Heart left ventricle (tissue), 13 donors: ENCODE data around the gene RRAGC.

Experiments
- POLR2A ChIP-seq, 2 donors: fragments of 450-650 bp; IDR thresholded peaks; one replicate each; pipeline ENCODE4 v1.6.1; 2017; ENCODE audit warnings: antibody characterized with exemption in 2 of 2, mild to moderate bottlenecking in 2 of 2, moderate library complexity in 2 of 2
- TF ChIP-seq, protein P1 (sequence below), 12 donors: fragments of 200-600 bp; sonication (generic) in 4 of 12; IDR thresholded peaks; one replicate each; pipeline versions ENCODE4 v1.5.0 to v1.8.0; 2018 to 2022; ENCODE audit warnings: antibody characterized with exemption in 12 of 12, mild to moderate bottlenecking in 5 of 12
- donor health status: ischemic (EF 13 %, LVEDD 7.1; RV severe dilation, severe dysfunction).
- donor health status: DM: no; HTN: yes; CAD: no.
- donor health status: DM: no; HTN: no; CAD: no.
- donor health status: ischemic (EF 25% LVEDD 6.9; RV normal size, moderate dysfunction).
- donor health status: ischemic (EF 25% LVEDD 5.7; RV mildly dilated, moderate dysfunction).
- donor health status: ischemic (EF 35%, LVEDD 5.7; RV mildly dilated, moderate dysfunction).
- donor health status: nonischemic (EF 11% LVEDD 7.7; RV severe dilation, severe dysfunction).
- donor health status: DM: yes; HTN: yes; CAD: no.
- donor health status: PGD.
- donor health status: ischemic (EF 29% LVEDD 5.4; RV normal size, mild dysfunction).
- donor health status: nonischemic (EF 23%, LVEDD 6.1; RV moderate dilation, normal function).

DNA sequence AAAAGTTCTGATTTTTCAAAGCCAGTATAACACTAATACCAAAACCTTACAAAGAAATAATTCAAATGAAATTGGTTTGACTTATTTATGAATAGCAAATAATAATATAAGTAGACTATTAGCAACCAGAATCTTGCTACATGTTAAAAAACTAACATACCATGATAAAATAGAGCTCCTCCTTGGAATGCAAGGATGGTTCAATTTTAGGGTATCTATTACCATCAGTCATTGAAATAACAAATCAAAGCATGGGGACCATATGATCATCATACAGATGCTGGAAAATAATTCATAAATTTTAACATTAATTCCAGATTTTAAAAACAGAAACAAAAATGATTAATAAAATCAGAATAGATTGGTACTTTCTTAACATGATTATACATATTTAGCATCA is 66.3 kb downstream of the RRAGC start:
- TF ChIP-seq POLR2A (IDR thresholded peaks at IDR 0.05): no peak
- TF ChIP-seq, protein P1, sequence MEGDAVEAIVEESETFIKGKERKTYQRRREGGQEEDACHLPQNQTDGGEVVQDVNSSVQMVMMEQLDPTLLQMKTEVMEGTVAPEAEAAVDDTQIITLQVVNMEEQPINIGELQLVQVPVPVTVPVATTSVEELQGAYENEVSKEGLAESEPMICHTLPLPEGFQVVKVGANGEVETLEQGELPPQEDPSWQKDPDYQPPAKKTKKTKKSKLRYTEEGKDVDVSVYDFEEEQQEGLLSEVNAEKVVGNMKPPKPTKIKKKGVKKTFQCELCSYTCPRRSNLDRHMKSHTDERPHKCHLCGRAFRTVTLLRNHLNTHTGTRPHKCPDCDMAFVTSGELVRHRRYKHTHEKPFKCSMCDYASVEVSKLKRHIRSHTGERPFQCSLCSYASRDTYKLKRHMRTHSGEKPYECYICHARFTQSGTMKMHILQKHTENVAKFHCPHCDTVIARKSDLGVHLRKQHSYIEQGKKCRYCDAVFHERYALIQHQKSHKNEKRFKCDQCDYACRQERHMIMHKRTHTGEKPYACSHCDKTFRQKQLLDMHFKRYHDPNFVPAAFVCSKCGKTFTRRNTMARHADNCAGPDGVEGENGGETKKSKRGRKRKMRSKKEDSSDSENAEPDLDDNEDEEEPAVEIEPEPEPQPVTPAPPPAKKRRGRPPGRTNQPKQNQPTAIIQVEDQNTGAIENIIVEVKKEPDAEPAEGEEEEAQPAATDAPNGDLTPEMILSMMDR (IDR thresholded peaks at IDR 0.05): no peak
